Skeletal muscle satellite cell (primary cell): ENCODE results near the gene WNT6. TPM values are rescaled to one million over a fixed set of nuclear protein-coding genes. Genes with fewer than 3 reads are reported as not detected.

Source experiments
- H3K27me3 ChIP-seq: 2 replicates; pipeline ENCODE4 v1.7.0; 2013; ENCODE audit warnings: low read length; ENCODE audit not compliant: control insufficient read depth, insufficient read depth
- H3K36me3 ChIP-seq: 2 replicates; pipeline ENCODE4 v1.7.0; 2013; ENCODE audit warnings: mild to moderate bottlenecking, control low read depth, low read length; ENCODE audit not compliant: insufficient read depth
- H3K4me1 ChIP-seq: 2 replicates; pipeline ENCODE4 v1.7.0; 2013; ENCODE audit warnings: low read length; ENCODE audit not compliant: control insufficient read depth, insufficient read depth
- H3K4me2 ChIP-seq: 2 replicates; pipeline ENCODE4 v1.7.0; 2013; ENCODE audit warnings: mild to moderate bottlenecking, low read length
- H3K4me3 ChIP-seq: 2 replicates; pipeline ENCODE4 v1.7.0; 2013; ENCODE audit warnings: low read length
- H3K9ac ChIP-seq: 2 replicates; pipeline ENCODE4 v1.7.0; 2013; ENCODE audit warnings: mild to moderate bottlenecking, low read depth, low read length, moderate library complexity
- H3K9me3 ChIP-seq: replicated peaks from 2 replicates; pipeline ENCODE4 v1.7.0; 2013; ENCODE audit warnings: mild to moderate bottlenecking, control low read depth, low read length
- total RNA-seq: library from RNA; depleted of rRNA; stranded (reverse); fragments of >200 nt; gene quantifications from 2 replicates; pipeline ENCODE4 v1.2.3, GENCODE V29; 2012; rRNA removed

WNT6 gene
- total RNA-seq: not detected in 2 replicates

GRCh38 chr2:218859556-218859987 lies at the start of gene WNT6:
TSS of gene WNT6 (plus strand) at chr2:218859805. CDS start at chr2:218860038, 233 bp downstream.
- Histone ChIP-seq H3K4me3 (peak within 1 kb of the TSS; percentile 42), H3K9me3 (no peaks in the 10 kb centered on the region), H3K9ac (no peak within 1 kb of the TSS), H3K4me1 (peaks cover 4% of the 10 kb centered on the region), H3K36me3 (no peaks in the 10 kb centered on the region), H3K27me3 (peaks cover 82% of the 10 kb centered on the region), H3K4me2 (peak within 1 kb of the TSS; percentile 66)

DNA sequence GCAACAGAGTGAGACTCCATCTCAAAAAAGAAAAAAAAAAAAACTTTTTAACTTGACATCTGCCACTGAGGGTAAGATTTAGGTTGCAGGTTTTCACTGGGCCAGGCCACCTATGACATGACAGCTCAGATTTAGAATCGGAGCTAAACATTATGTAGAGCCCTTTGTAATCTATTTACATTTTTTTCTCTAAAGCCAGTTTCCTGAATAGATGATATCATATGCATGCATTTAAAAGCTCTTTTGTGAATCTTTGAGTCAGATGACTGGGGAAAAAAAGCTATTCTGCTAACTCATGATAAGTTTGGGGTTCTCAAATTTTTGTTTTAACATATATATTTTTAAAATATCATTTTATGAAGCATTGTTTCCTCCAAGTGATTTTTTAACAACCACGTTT lies 49.3 kb upstream of the WNT6 start:
- Histone ChIP-seq H3K27me3 (no peaks in the 10 kb centered on the region), H3K4me1 (peaks cover 13% of the 10 kb centered on the region), H3K4me2 (no peak overlapping the region), H3K9me3 (no peaks in the 10 kb centered on the region), H3K9ac (no peak overlapping the region), H3K36me3 (no peaks in the 10 kb centered on the region), H3K4me3 (no peak overlapping the region)

DNA sequence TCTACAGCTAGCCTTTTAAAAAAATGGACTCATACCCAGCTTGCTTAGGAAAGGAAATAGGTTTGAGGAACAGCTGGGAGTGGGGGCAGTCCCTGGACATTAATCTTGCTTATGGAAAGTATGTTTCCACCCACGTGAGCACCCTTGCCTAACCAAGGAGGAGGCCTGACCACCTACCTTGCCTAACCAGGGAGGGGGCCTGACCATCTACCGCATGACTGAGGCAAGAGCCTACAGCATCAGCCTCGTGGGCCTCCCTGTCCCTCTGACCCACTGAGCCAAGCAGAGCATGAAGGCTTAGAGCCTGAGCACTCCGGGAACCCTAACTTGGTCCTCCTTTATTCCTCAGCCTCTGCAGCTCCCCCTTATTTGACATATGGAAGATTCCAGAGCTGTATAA lies 48.2 kb upstream of the WNT6 start:
- no peaks in the 10 kb centered on the region for H3K36me3 ChIP-seq
- H3K27me3 ChIP-seq: no peaks in the 10 kb centered on the region
- H3K9me3 ChIP-seq: no peaks in the 10 kb centered on the region

GRCh38 chr2:218812096-218812815 lies 47.3 kb upstream of the WNT6 start:
- Histone ChIP-seq H3K9ac (no peak overlapping the region), H3K36me3 (no peaks in the 10 kb centered on the region), H3K9me3 (no peaks in the 10 kb centered on the region), H3K4me2 (no peak overlapping the region), H3K27me3 (no peaks in the 10 kb centered on the region), H3K4me3 (no peak overlapping the region), H3K4me1 (no peaks in the 10 kb centered on the region)

More for the DNA sequence above, 48.2 kb upstream of the WNT6 start:
- Histone ChIP-seq H3K4me3 (no peak overlapping the region), H3K4me1 (peaks cover 5% of the 10 kb centered on the region), H3K9ac (no peak overlapping the region), H3K4me2 (no peak overlapping the region)

GRCh38 chr2:218812861-218813260 lies 46.7 kb upstream of the WNT6 start:
- no peaks in the 10 kb centered on the region for H3K36me3 ChIP-seq
- no peak overlapping the region for H3K4me2 ChIP-seq
- H3K9ac ChIP-seq: no peak overlapping the region
- no peaks in the 10 kb centered on the region for H3K27me3 ChIP-seq
- H3K9me3 ChIP-seq: no peaks in the 10 kb centered on the region
- H3K4me1 ChIP-seq: no peaks in the 10 kb centered on the region
- no peak overlapping the region for H3K4me3 ChIP-seq

GRCh38 chr2:218813771-218814460 lies 45.7 kb upstream of the WNT6 start:
- Histone ChIP-seq H3K4me3 (no peak overlapping the region), H3K36me3 (no peaks in the 10 kb centered on the region), H3K9ac (no peak overlapping the region), H3K9me3 (no peaks in the 10 kb centered on the region), H3K27me3 (no peaks in the 10 kb centered on the region), H3K4me2 (no peak overlapping the region), H3K4me1 (no peaks in the 10 kb centered on the region)

DNA sequence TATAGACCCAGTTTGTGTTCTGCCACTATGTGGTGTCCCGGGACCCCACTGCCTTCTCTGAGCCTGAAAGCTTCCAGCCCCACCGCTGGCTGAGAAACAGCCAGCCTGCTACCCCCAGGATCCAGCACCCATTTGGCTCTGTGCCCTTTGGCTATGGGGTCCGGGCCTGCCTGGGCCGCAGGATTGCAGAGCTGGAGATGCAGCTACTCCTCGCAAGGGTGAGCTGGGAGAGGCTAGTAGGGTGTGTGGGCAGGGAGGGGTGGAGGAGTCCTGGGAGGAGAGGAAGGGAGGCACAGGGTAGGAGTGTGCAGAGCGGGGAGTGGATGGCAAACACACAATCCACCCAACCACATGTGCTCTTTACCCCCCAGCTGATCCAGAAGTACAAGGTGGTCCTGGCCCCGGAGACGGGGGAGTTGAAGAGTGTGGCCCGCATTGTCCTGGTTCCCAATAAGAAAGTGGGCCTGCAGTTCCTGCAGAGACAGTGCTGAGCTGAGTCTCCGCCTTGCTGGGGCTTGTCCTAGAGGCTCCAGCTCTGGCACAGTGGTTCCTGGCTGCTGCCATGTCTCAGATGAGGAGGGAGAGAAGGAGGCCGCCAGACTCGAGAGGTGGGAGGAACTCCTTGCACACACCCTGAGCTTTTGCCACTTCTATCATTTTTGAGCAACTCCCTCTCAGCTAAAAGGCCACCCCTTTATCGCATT lies 44.9 kb upstream of the WNT6 start:
- no peak overlapping the region for H3K4me2 ChIP-seq
- H3K4me3 ChIP-seq: no peak overlapping the region
- H3K36me3 ChIP-seq: no peaks in the 10 kb centered on the region
- no peaks in the 10 kb centered on the region for H3K9me3 ChIP-seq
- H3K9ac ChIP-seq: no peak overlapping the region
- no peaks in the 10 kb centered on the region for H3K4me1 ChIP-seq
- H3K27me3 ChIP-seq: no peaks in the 10 kb centered on the region

DNA sequence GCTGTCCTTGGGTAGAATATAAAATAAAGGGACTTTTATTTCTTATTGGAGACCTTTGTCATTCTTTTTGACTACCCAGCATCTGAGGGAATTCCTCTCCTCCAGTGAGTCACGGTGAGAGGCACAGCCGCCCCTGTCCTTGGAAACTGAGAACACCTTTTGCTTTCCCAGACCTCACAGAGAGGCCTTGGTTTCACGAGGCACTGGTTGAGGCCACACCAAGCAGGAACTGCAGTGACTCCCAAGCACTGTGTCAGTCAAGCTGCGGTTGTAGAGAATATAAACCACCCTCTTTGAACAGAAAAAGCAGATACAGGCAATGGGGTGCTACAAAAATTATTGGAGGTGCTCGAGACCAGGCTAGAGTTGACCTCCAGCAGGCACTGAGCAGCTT lies 44.4 kb upstream of the WNT6 start:
- Histone ChIP-seq H3K4me2 (no peak overlapping the region), H3K9ac (no peak overlapping the region), H3K27me3 (no peaks in the 10 kb centered on the region), H3K4me3 (no peak overlapping the region), H3K9me3 (no peaks in the 10 kb centered on the region), H3K4me1 (peaks cover 2% of the 10 kb centered on the region), H3K36me3 (no peaks in the 10 kb centered on the region)

GRCh38 chr2:218815649-218816048 lies 44.0 kb upstream of the WNT6 start:
- H3K4me2 ChIP-seq: no peak overlapping the region
- H3K9ac ChIP-seq: no peak overlapping the region
- H3K36me3 ChIP-seq: no peaks in the 10 kb centered on the region
- no peaks in the 10 kb centered on the region for H3K9me3 ChIP-seq
- H3K4me3 ChIP-seq: no peak overlapping the region
- H3K4me1 ChIP-seq: peaks cover 5% of the 10 kb centered on the region
- H3K27me3 ChIP-seq: no peaks in the 10 kb centered on the region

- no peak overlapping the region for H3K4me3 ChIP-seq
- H3K9me3 ChIP-seq: no peaks in the 10 kb centered on the region
- peaks cover 8% of the 10 kb centered on the region for H3K4me1 ChIP-seq
- no peaks in the 10 kb centered on the region for H3K36me3 ChIP-seq
- no peak overlapping the region for H3K4me2 ChIP-seq
- H3K9ac ChIP-seq: no peak overlapping the region
- H3K27me3 ChIP-seq: no peaks in the 10 kb centered on the region
These were observed 43.0 kb upstream of the WNT6 start for GRCh38 chr2:218816561-218817011.

DNA sequence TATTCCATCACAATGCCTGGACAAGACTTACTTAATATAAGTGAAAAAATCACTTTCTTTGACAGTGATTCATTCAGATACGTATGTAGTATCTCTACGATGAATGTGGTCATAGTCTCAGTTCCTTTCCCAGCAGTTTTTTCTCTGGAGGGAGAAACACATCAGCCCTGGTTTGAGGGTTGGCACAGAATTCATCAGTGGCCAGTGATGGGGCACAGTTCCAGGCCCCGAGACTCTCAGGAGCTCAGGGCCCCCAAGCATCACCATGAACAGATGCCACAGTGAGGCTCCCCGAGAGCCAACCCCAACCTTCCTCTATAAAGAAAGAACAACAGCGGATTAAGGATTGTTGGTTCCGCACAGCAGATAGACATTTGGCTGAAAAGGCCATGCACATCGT lies 40.5 kb upstream of the WNT6 start:
- Histone ChIP-seq H3K27me3 (peaks cover 4% of the 10 kb centered on the region), H3K4me3 (no peak overlapping the region), H3K9me3 (no peaks in the 10 kb centered on the region), H3K4me2 (no peak overlapping the region), H3K36me3 (no peaks in the 10 kb centered on the region), H3K9ac (no peak overlapping the region), H3K4me1 (peaks cover 8% of the 10 kb centered on the region)
